ENCODE measurements around the gene ATN1.
"Not testable (repeated sequence)": the region's sequence is repeated elsewhere in the genome, so short reads cannot be mapped to it uniquely, and the experiment has no call there.

GRCh38 chr12:6888794-6889193 is 39.0 kb upstream of the ATN1 start:
- TF ChIP-seq CTCF, POLR2A (IDR thresholded peaks at IDR 0.05): not testable (repeated sequence)

Data from body of pancreas (tissue), 4 donors.